Mesenchymal stem cell (in vitro differentiated cells and primary cell): Measurements from ENCODE around the gene SCRG1.

ENCODE experiments used
- DNase-seq: peaks from one replicate; pipeline ENCODE4 v3.0.0-alpha.2; 2013
- H2AFZ ChIP-seq: one replicate; pipeline ENCODE4 v1.6.1; 2013; ENCODE audit warnings: low read depth, mild to moderate bottlenecking, control low read depth, inconsistent platforms, low read length, moderate library complexity
- H2AK5ac ChIP-seq: 2 replicates; pipeline ENCODE4 v1.6.1; 2013; ENCODE audit warnings: low read length, moderate library complexity, mild to moderate bottlenecking, inconsistent platforms; ENCODE audit not compliant: severe bottlenecking
- H2BK120ac ChIP-seq: one replicate; pipeline ENCODE4 v1.6.1; 2013; ENCODE audit warnings: low read depth, mild to moderate bottlenecking, inconsistent platforms, low read length, moderate library complexity
- H2BK12ac ChIP-seq, 2 experiments: one replicate each; pipeline ENCODE4 v1.6.1; 2013; ENCODE audit warnings: inconsistent platforms in 2 of 2, low read length in 2 of 2, mild to moderate bottlenecking in 2 of 2, moderate library complexity in 2 of 2, control low read depth in 1 of 2
- H2BK15ac ChIP-seq: one replicate; pipeline ENCODE4 v1.6.1; 2013; ENCODE audit warnings: mild to moderate bottlenecking, low read depth, inconsistent platforms; ENCODE audit not compliant: poor library complexity, severe bottlenecking
- H2BK5ac ChIP-seq: 2 replicates; pipeline ENCODE4 v1.6.1; 2013; ENCODE audit warnings: low read depth, mild to moderate bottlenecking, low read length, control low read depth, inconsistent platforms; ENCODE audit not compliant: poor library complexity, severe bottlenecking
- H3K14ac ChIP-seq, 2 experiments: one replicate each; pipeline ENCODE4 v1.6.1; 2013; ENCODE audit warnings: inconsistent platforms in 2 of 2, low read length in 2 of 2, control low read depth in 1 of 2, mild to moderate bottlenecking in 1 of 2, moderate library complexity in 1 of 2
- H3K18ac ChIP-seq, 2 experiments: one replicate each; pipeline ENCODE4 v1.6.1; 2013; ENCODE audit warnings: inconsistent platforms in 2 of 2, low read length in 2 of 2, control low read depth in 1 of 2, low read depth in 1 of 2, mild to moderate bottlenecking in 1 of 2
- H3K23ac ChIP-seq, 2 experiments: one replicate each; pipeline ENCODE4 v1.6.1; 2013; ENCODE audit warnings: inconsistent platforms in 2 of 2, low read length in 2 of 2, mild to moderate bottlenecking in 2 of 2, moderate library complexity in 2 of 2, control low read depth in 1 of 2
- H3K27ac ChIP-seq: 2 replicates; pipeline ENCODE4 v1.5.1; 2013; ENCODE audit warnings: mild to moderate bottlenecking, moderate library complexity, low read length, control low read depth, inconsistent platforms; ENCODE audit not compliant: poor library complexity, severe bottlenecking
- H3K27me3 ChIP-seq, 2 experiments: 2 replicates each; pipeline versions ENCODE4 v1.6.1 to v1.7.0; 2013; ENCODE audit warnings: low read length in 2 of 2, mild to moderate bottlenecking in 2 of 2, moderate library complexity in 2 of 2, control low read depth in 1 of 2, inconsistent platforms in 1 of 2; ENCODE audit not compliant: control insufficient read depth in 1 of 2, insufficient read depth in 1 of 2
- H3K36me3 ChIP-seq, 2 experiments: 2 replicates each; pipeline versions ENCODE4 v1.6.1 to v1.7.0; 2013; ENCODE audit warnings: low read length in 2 of 2, control low read depth in 1 of 2, inconsistent platforms in 1 of 2, low read depth in 1 of 2, mild to moderate bottlenecking in 1 of 2; ENCODE audit not compliant: insufficient read depth in 2 of 2, control insufficient read depth in 1 of 2
- H3K4ac ChIP-seq, 2 experiments: one replicate each; pipeline ENCODE4 v1.6.1; 2013; ENCODE audit warnings: inconsistent platforms in 2 of 2, low read length in 2 of 2, mild to moderate bottlenecking in 2 of 2, moderate library complexity in 2 of 2, control low read depth in 1 of 2, low read depth in 1 of 2
- H3K4me1 ChIP-seq: 2 replicates; pipeline ENCODE4 v1.6.1; 2013; ENCODE audit warnings: low read depth, low read length, control low read depth; ENCODE audit not compliant: control insufficient read depth, insufficient read depth
- H3K4me2 ChIP-seq: 2 replicates; pipeline ENCODE4 v1.6.1; 2013; ENCODE audit warnings: low read length, mild to moderate bottlenecking, inconsistent platforms; ENCODE audit not compliant: poor library complexity, severe bottlenecking
- H3K4me3 ChIP-seq, 2 experiments: 2 replicates each; pipeline versions ENCODE4 v1.5.1 to v1.7.0; 2013; ENCODE audit warnings: low read length in 2 of 2, mild to moderate bottlenecking in 2 of 2, control low read depth in 1 of 2, low read depth in 1 of 2; ENCODE audit not compliant: insufficient read depth in 1 of 2
- H3K79me1 ChIP-seq: replicated peaks from 2 replicates; pipeline ENCODE4 v1.6.1; 2013; ENCODE audit warnings: mild to moderate bottlenecking, control low read depth, low read length, inconsistent platforms; ENCODE audit not compliant: poor library complexity, severe bottlenecking
- H3K9ac ChIP-seq: 2 replicates; pipeline ENCODE4 v1.7.0; 2013; ENCODE audit warnings: mild to moderate bottlenecking, low read length, moderate library complexity
- H3K9me3 ChIP-seq: 2 replicates; pipeline ENCODE4 v1.7.0; 2013; ENCODE audit warnings: mild to moderate bottlenecking, low read length; ENCODE audit not compliant: control insufficient read depth
- H4K8ac ChIP-seq: one replicate; pipeline ENCODE4 v1.6.1; 2013; ENCODE audit warnings: inconsistent platforms, mild to moderate bottlenecking, low read length, moderate library complexity
- H4K91ac ChIP-seq: one replicate; pipeline ENCODE4 v1.6.1; 2013; ENCODE audit warnings: mild to moderate bottlenecking, low read length, inconsistent platforms
- WGBS: methylation state at CpG from one replicate; pipeline ENCODE4 v1.1.7; 2013; ENCODE audit warnings: mixed read lengths; 5-methylcytosine and 5-hydroxymethylcytosine counted together

Gene SCRG1

DNA sequence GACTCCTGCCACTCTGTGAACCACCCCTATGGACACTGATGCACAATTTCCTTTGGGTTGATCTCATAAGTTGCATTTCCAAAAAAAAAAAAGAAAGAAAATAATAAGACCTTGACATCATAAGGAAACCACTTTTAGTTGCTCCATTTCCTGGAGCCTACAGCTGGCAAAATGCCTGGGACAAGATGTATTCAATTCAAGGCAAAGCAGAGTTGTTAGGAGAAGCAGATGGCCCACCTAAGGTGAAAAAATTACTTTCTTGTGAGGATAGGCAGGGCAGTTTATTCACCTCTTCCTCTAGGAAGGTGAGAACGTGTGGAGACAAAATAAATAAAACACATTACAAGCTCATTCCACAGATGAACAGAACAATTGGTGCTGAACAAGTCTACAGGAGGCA, 14.1 kb upstream of the SCRG1 start:
- H3K18ac ChIP-seq = no peak overlapping the region
- no peak overlapping the region for H3K14ac ChIP-seq
- no peak overlapping the region for H2BK120ac ChIP-seq
- no peaks in the 10 kb centered on the region for H3K79me1 ChIP-seq
- no peak overlapping the region for H4K91ac ChIP-seq
- peak; percentile 17 for DNase-seq
- H3K27me3 ChIP-seq = no peaks in the 10 kb centered on the region
- H2BK15ac ChIP-seq = no peak overlapping the region
- H2AFZ ChIP-seq = no peak overlapping the region
- H3K9ac ChIP-seq = no peak overlapping the region
- no peak overlapping the region for H3K27ac ChIP-seq
- no peak overlapping the region for H4K8ac ChIP-seq
- H3K4ac ChIP-seq = no peak overlapping the region
- whole genome bisulfite sequencing = 83% methylated on average over 1 of the region's 1 CpG
- H3K4me3 ChIP-seq = no peak overlapping the region
- no peak overlapping the region for H2BK12ac ChIP-seq
- H3K36me3 ChIP-seq = peaks cover 3 to 5% of the 10 kb centered on the region in 2 experiments
- H2BK5ac ChIP-seq = no peak overlapping the region
- no peak overlapping the region for H3K4me2 ChIP-seq
- H3K4me1 ChIP-seq = no peaks in the 10 kb centered on the region
- H3K9me3 ChIP-seq = no peaks in the 10 kb centered on the region
- no peak overlapping the region for H2AK5ac ChIP-seq
- no peak overlapping the region for H3K23ac ChIP-seq

DNA sequence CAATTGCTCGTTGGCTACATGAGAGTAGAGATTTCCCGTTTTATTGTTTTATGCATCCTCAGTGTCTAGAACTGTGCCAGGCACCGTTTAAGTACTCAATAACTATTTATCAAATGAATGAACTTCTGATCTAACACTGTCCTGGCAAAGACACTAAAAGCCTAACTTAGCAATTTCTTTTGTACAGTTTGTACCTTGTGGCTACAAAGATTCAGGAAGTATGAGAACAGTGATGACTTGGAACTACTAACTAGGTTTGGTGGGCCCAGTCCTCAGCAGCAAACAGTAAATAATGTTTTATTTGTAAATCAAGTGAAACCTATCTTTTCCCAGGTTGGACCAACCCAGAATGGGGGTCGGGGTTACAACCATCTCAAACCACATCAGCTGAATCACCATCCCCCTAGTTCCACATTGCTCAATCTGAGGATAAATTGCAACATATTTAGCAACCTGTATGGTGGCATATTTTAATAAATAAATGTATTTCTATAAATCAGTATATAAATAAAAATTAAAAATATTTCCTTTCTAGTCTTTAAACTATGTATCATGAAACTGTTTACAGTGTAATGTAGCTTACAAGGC, 12.3 kb upstream of the SCRG1 start:
- Histone ChIP-seq H2BK12ac (no peak overlapping the region), H3K4me3 (no peak overlapping the region), H3K27me3 (no peaks in the 10 kb centered on the region), H3K23ac (no peak overlapping the region), H3K36me3 (peaks cover 3 to 9% of the 10 kb centered on the region in 2 experiments), H4K8ac (no peak overlapping the region), H3K9me3 (no peaks in the 10 kb centered on the region), H2AFZ (no peak overlapping the region), H3K4me2 (no peak overlapping the region), H3K18ac (no peak overlapping the region), H3K14ac (no peak overlapping the region), H2AK5ac (no peak overlapping the region), H2BK15ac (no peak overlapping the region), H3K9ac (no peak overlapping the region), H3K4me1 (no peaks in the 10 kb centered on the region), H3K79me1 (no peaks in the 10 kb centered on the region), H3K27ac (no peak overlapping the region), H2BK120ac (no peak overlapping the region), H2BK5ac (no peak overlapping the region), H4K91ac (no peak overlapping the region), H3K4ac (no peak overlapping the region)
- WGBS = 93% methylated on average over 2 of the region's 4 CpGs
- no peak for DNase-seq

DNA sequence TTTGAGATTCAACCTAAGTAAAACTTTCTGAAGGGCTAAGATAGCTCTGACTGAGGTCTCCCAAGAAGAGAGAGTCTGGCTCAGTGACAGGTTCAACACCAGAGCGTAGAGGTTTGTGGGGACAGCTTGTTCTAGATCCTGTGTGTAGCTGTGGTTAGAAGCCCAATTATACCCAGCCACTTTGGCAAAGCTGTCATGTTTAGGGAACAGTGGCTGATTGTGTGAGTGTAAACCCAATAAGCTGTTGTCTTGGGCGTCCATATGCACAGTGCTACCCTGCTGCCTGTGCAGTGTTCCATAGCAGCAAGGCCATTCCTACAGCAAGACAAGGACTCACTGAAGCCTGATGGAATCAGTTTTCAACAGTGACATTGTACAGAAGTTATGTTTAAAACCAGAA, 11.2 kb upstream of the SCRG1 start:
- H3K4me1 ChIP-seq = no peaks in the 10 kb centered on the region
- H3K4me3 ChIP-seq = no peak overlapping the region
- 52% methylated on average over 2 of the region's 2 CpGs for WGBS
- no peak overlapping the region for H3K4ac ChIP-seq
- no peak overlapping the region for H3K4me2 ChIP-seq
- no peak overlapping the region for H3K23ac ChIP-seq
- no peak overlapping the region for H2AK5ac ChIP-seq
- no peak overlapping the region for H4K91ac ChIP-seq
- no peaks in the 10 kb centered on the region for H3K27me3 ChIP-seq
- no peak overlapping the region for H3K27ac ChIP-seq
- H3K79me1 ChIP-seq = no peaks in the 10 kb centered on the region
- H3K14ac ChIP-seq = no peak overlapping the region
- DNase-seq = no peak
- no peak overlapping the region for H4K8ac ChIP-seq
- no peak overlapping the region for H3K18ac ChIP-seq
- H2BK12ac ChIP-seq = peak overlapping the region in 1 of 2 experiments; percentile 22
- no peak overlapping the region for H2BK15ac ChIP-seq
- no peak overlapping the region for H2BK120ac ChIP-seq
- H2AFZ ChIP-seq = no peak overlapping the region
- no peak overlapping the region for H3K9ac ChIP-seq
- H3K36me3 ChIP-seq = peaks cover 3 to 20% of the 10 kb centered on the region in 2 experiments
- H3K9me3 ChIP-seq = no peaks in the 10 kb centered on the region
- no peak overlapping the region for H2BK5ac ChIP-seq

DNA sequence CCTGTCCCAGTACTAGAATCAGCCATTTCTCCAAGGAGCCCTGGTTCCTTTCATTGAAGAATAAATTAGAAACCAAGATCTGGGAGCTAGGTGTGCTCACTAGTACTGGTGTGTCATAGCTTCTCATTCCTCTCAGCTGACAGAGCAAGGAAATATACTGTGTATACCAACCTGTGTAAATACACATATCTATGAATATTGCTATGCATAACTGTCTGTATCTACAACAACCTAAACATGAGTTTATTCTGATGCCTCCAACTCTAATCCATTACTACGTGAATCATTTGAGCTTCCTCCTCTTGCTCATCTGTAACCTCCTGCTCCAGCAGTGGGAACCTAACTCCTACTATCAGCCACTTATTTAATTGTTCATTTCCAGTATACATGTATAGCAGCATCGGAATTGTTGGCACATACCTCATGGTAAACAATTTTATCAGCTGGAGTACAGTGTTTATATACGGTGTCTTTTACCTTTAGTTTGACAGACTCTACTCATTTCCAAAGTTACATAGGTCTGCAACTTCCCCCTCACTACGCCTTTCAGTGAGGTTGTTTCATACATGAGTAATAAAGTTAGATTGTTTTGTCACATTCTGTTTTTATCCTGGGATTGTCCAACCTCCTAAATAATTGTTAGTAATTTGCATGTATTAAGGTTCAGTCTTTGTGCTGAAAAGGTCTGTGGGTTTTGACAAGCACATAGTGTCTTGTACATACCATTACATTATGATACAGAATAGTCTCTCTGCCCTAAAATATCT, 7.1 kb upstream of the SCRG1 start:
- no peaks in the 10 kb centered on the region for H3K9me3 ChIP-seq
- no peaks in the 10 kb centered on the region for H3K79me1 ChIP-seq
- no peak overlapping the region for H3K23ac ChIP-seq
- no peak overlapping the region for H3K4ac ChIP-seq
- H3K27ac ChIP-seq = no peak overlapping the region
- H3K27me3 ChIP-seq = no peaks in the 10 kb centered on the region
- H4K8ac ChIP-seq = no peak overlapping the region
- DNase-seq = no peak
- no peak overlapping the region for H3K18ac ChIP-seq
- 90% methylated on average over 2 of the region's 4 CpGs for WGBS
- H3K4me2 ChIP-seq = no peak overlapping the region
- no peak overlapping the region for H2BK15ac ChIP-seq
- H3K36me3 ChIP-seq = peaks cover 0 to 34% of the 10 kb centered on the region in 2 experiments
- H3K9ac ChIP-seq = no peak overlapping the region
- no peak overlapping the region for H2BK120ac ChIP-seq
- no peak overlapping the region for H2AK5ac ChIP-seq
- H2BK5ac ChIP-seq = no peak overlapping the region
- no peak overlapping the region for H4K91ac ChIP-seq
- no peak overlapping the region for H3K14ac ChIP-seq
- H2BK12ac ChIP-seq = no peak overlapping the region
- H3K4me1 ChIP-seq = peaks cover 3% of the 10 kb centered on the region
- no peak overlapping the region for H3K4me3 ChIP-seq
- no peak overlapping the region for H2AFZ ChIP-seq
